ENCODE measurements around the gene PSEN1. TPM values are rescaled to one million over a fixed set of nuclear protein-coding genes. Genes with fewer than 3 reads are reported as not detected.
A peak's percentile ranks its signal among the peaks of the same experiment; 100 is the strongest.

PSEN1 gene
- total RNA-seq, 2 experiments from 2014 or later = 33.9 to 37.3 TPM

DNA sequence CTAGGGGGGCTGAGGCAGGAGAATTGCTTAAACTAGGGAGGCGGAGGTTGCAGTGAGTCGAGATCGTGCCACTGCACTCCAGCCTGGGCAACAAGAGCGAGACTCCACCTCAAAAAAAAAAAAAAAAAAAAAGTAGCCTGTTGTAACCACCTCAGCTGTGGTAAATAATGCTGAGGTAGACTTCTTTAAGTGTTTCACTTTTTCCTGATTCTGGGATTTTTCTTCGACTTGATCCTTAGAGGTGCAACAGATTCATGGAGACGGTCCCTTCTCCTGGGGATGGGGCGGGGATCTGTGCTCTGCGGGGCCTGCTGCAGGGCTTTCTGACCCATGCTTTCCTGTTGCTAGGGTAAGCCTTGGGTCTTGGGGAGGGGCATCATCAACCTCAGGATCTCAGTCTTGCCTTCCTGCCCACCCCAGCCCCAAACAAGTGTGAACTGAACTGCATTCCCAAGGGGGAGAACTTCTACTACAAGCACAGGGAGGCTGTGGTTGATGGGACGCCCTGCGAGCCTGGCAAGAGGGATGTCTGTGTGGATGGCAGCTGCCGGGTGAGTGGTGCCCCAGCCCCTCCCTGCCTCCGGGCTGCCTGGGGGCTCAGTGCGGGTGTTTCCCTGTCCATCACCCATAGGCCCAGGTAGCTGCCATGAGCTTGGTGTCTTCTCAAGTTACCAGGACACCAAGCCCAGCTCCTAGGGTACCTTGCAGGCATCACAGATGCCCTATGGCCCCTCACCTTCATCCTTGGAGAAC is 113.4 kb downstream of the PSEN1 start:
- H3K9me3 Mint-ChIP-seq (ENCODE audit: low read depth) = no peaks in the 10 kb centered on the region
- no peaks in the 10 kb centered on the region for H3K36me3 Mint-ChIP-seq
- no peak overlapping the region for H3K27ac Mint-ChIP-seq
- CTCF ChIA-PET = no interaction called here
- ATAC-seq (no peak), DNase-seq (no peak)
- H3K27me3 Mint-ChIP-seq = peaks cover 7% of the 10 kb centered on the region
- H3K4me3 Mint-ChIP-seq = no peak overlapping the region
- H3K4me1 Mint-ChIP-seq = peaks cover 29% of the 10 kb centered on the region

DNA sequence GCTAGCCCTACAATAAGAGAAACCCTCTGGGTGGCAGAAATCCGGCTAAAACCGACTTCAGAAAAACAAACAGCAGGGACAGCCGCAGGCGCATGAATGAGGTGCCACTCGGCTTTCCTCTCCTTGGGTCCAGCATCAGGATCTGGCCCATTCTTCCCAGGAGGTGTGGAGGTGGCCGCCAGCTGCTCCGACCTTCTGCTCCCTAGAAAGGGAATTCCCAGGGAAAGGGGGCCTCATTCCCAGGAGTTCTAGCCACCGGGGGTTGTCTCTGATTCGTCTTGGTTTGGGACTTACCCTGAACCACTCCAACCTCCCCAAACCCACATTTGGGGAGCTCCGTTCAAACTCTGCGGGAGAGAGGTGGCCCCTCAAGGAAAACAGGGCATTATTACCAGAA is 114.0 kb downstream of the PSEN1 start:
- Mint-ChIP-seq H3K36me3 (no peaks in the 10 kb centered on the region), H3K27ac (no peak overlapping the region), H3K4me3 (no peak overlapping the region), H3K27me3 (peaks cover 2% of the 10 kb centered on the region), H3K9me3 (ENCODE audit: low read depth) (no peaks in the 10 kb centered on the region), H3K4me1 (peaks cover 29% of the 10 kb centered on the region)
- DNase-seq = no peak
- CTCF ChIA-PET = no interaction called here
- ATAC-seq = no peak

GRCh38 chr14:73250781-73251500 is 114.6 kb downstream of the PSEN1 start:
- H3K27me3 Mint-ChIP-seq = peaks cover 2% of the 10 kb centered on the region
- peaks cover 31% of the 10 kb centered on the region for H3K4me1 Mint-ChIP-seq
- ATAC-seq (no peak), DNase-seq (no peak)
- H3K27ac Mint-ChIP-seq = no peak overlapping the region
- CTCF ChIA-PET = no interaction called here
- no peak overlapping the region for H3K4me3 Mint-ChIP-seq
- no peaks in the 10 kb centered on the region for H3K36me3 Mint-ChIP-seq
- H3K9me3 Mint-ChIP-seq (ENCODE audit: low read depth) = no peaks in the 10 kb centered on the region

GRCh38 chr14:73251516-73252215 is 115.4 kb downstream of the PSEN1 start:
- Mint-ChIP-seq H3K4me1 (peaks cover 28% of the 10 kb centered on the region), H3K4me3 (no peak overlapping the region), H3K27ac (no peak overlapping the region), H3K27me3 (peaks cover 2% of the 10 kb centered on the region), H3K9me3 (ENCODE audit: low read depth) (no peaks in the 10 kb centered on the region), H3K36me3 (no peaks in the 10 kb centered on the region)
- DNase-seq = no peak
- CTCF ChIA-PET = no interaction called here
- no peak for ATAC-seq

DNA sequence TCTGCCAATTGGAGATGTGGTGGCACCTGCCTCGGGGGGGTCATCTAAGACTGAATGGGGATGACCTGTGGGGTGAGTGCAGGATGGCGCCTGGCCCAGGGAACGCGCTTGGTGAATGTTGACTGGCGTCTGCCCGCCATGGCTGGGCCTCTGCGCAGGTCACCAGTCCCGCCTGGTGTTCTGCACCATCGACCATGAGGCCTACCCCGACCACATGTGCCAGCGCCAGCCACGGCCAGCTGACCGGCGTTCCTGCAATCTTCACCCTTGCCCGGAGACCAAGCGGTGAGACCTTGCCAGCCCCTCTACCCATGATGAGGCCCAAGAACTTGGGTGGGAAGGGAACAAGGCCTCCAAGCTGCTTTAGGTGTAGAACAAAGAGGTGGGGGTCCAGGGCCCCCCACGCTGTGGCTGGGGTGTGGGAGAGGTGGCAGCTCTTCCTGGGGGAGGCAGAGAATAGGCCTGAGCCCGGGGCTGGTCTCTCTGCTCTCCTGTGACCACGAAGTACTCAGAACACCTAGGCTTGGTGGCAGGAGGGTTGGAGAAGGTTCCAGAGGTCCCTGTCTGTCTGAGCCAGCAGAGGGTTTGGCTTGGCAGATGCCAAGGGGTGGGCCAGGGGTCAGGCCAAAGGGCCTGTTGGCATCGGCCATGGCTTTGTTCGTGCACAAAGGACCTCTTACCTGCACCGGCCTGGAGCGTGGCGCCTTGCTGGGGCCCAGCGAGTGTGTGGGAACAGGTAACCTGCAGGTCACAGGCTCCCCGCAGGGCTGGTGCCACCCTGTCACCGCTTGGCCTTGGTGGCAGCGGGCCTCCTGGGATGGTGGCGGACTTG is 116.4 kb downstream of the PSEN1 start:
- DNase-seq (no peak), ATAC-seq (no peak)
- no peak overlapping the region for H3K27ac Mint-ChIP-seq

DNA sequence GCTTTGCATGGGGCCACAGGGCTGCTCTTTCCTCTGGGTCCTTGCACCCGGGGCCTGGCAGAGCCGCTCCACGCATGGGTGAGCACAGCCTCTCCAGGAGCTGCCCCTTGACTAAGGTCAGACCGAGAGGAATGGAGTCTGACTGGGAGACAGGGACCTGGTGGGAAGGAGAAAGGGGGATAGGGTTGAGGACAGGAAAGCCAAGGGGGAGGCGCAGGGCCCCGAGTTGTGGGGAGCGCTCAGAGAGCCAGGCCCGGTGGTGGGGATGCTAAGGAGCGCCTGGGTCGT is 117.0 kb downstream of the PSEN1 start:
- peaks cover 5% of the 10 kb centered on the region for H3K27me3 Mint-ChIP-seq
- no peak for DNase-seq

More for the DNA sequence above, 116.4 kb downstream of the PSEN1 start:
- CTCF ChIA-PET = no interaction called here
- Mint-ChIP-seq H3K27me3 (peaks cover 2% of the 10 kb centered on the region), H3K9me3 (ENCODE audit: low read depth) (no peaks in the 10 kb centered on the region), H3K4me1 (peaks cover 19% of the 10 kb centered on the region), H3K4me3 (no peak overlapping the region), H3K36me3 (no peaks in the 10 kb centered on the region)

GRCh38 chr14:73253721-73254120 is 117.4 kb downstream of the PSEN1 start:
- ATAC-seq = no peak
- Mint-ChIP-seq H3K9me3 (ENCODE audit: low read depth) (no peaks in the 10 kb centered on the region), H3K4me1 (peaks cover 13% of the 10 kb centered on the region), H3K27me3 (peaks cover 5% of the 10 kb centered on the region), H3K36me3 (no peaks in the 10 kb centered on the region), H3K27ac (no peak overlapping the region), H3K4me3 (no peak overlapping the region)
- DNase-seq = no peak
- CTCF ChIA-PET = no interaction called here

More for the DNA sequence above, 117.0 kb downstream of the PSEN1 start:
- CTCF ChIA-PET = no interaction called here
- Mint-ChIP-seq H3K27ac (no peak overlapping the region), H3K4me3 (no peak overlapping the region), H3K9me3 (ENCODE audit: low read depth) (no peaks in the 10 kb centered on the region), H3K4me1 (peaks cover 17% of the 10 kb centered on the region), H3K36me3 (no peaks in the 10 kb centered on the region)
- ATAC-seq = no peak

DNA sequence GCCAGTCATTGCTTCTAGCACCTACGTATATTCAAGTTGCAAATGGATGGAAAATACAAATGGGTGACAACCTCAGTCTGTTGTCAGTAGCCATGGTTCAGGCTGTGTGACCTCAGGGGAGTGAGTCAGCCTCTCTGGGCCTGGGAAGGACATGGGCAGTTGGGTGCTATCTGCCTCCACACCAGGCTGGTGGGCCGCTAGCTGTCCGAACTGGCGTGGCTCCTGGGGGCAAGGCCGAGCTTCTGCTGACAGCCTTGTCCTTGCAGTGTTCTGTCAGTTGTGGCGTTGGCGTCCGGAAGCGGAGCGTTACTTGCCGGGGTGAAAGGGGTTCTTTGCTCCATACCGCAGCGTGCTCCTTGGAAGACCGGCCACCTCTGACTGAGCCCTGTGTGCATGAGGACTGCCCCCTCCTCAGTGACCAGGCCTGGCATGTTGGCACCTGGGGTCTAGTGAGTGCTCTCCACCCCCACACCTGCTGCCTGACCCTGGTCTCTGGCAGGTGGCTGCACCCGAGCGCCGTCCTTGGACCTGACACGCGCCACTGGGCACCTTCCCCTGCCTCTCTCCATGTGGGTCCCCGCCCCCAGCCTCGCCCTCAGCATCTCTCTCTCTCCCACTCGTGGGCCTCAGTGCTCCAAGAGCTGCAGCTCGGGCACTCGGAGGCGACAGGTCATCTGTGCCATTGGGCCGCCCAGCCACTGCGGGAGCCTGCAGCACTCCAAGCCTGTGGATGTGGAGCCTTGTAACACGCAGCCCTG is 118.1 kb downstream of the PSEN1 start:
- ATAC-seq (peak; percentile 24), DNase-seq (no peak)
- H3K4me1 Mint-ChIP-seq = peaks cover 8% of the 10 kb centered on the region
- no peak overlapping the region for H3K27ac Mint-ChIP-seq
- no peak overlapping the region for H3K4me3 Mint-ChIP-seq
- H3K27me3 Mint-ChIP-seq = peaks cover 5% of the 10 kb centered on the region
- H3K9me3 Mint-ChIP-seq (ENCODE audit: low read depth) = no peaks in the 10 kb centered on the region
- no peaks in the 10 kb centered on the region for H3K36me3 Mint-ChIP-seq
- CTCF ChIA-PET = interaction anchor here (1.4 kb wide), 1 partner anchor 22 kb away, joined by 3 read pairs; no protein-coding TSS in a partner anchor

GRCh38 chr14:73255005-73255400 is 118.7 kb downstream of the PSEN1 start:
- peaks cover 7% of the 10 kb centered on the region for H3K27me3 Mint-ChIP-seq
- no peak for ATAC-seq
- H3K9me3 Mint-ChIP-seq (ENCODE audit: low read depth) = no peaks in the 10 kb centered on the region
- no peak overlapping the region for H3K4me3 Mint-ChIP-seq
- no peak overlapping the region for H3K27ac Mint-ChIP-seq
- CTCF ChIA-PET = interaction anchor here (1.4 kb wide), 1 partner anchor 23 kb away, joined by 3 read pairs; no protein-coding TSS in a partner anchor
- DNase-seq = no peak
- H3K4me1 Mint-ChIP-seq = peaks cover 8% of the 10 kb centered on the region
- H3K36me3 Mint-ChIP-seq = no peaks in the 10 kb centered on the region

- Mint-ChIP-seq H3K4me3 (no peak overlapping the region), H3K27me3 (peaks cover 7% of the 10 kb centered on the region), H3K36me3 (no peaks in the 10 kb centered on the region), H3K27ac (no peak overlapping the region), H3K4me1 (peaks cover 8% of the 10 kb centered on the region), H3K9me3 (ENCODE audit: low read depth) (no peaks in the 10 kb centered on the region)
- CTCF ChIA-PET = interaction anchor here (1.3 to 1.4 kb wide), 2 partner anchors 9 to 24 kb away, joined by 3 read pairs; no protein-coding TSS in a partner anchor
- DNase-seq (no peak), ATAC-seq (peak; percentile 14)
Observed at GRCh38 chr14:73255693-73256225, 119.5 kb downstream of the PSEN1 start.

DNA sequence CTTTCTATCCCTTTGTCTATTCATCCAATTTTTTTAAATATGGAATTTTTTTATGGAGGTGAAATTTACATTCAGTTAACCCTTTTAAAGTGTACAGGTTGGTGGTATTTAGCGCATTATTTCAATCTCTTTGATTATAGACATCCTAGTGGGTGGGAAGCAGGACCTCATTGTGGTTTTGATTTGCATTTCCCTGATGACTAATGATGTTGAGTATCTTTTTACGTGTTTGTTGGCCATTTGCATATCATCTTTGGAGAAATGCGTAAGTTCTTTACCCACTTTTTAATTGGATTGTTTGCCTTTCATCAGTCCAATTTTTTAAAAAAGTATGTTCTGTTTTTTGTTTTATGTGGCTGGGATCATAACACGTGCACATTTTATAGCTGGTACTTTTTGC is 121.8 kb downstream of the PSEN1 start:
- Mint-ChIP-seq H3K36me3 (no peaks in the 10 kb centered on the region), H3K4me1 (peaks cover 8% of the 10 kb centered on the region), H3K4me3 (no peak overlapping the region), H3K27me3 (peaks cover 7% of the 10 kb centered on the region), H3K27ac (no peak overlapping the region), H3K9me3 (ENCODE audit: low read depth) (no peaks in the 10 kb centered on the region)
- no peak for ATAC-seq
- DNase-seq = no peak
- CTCF ChIA-PET = no interaction called here

- H3K27me3 Mint-ChIP-seq = peaks cover 7% of the 10 kb centered on the region
- H3K4me3 Mint-ChIP-seq = no peak overlapping the region
- H3K27ac Mint-ChIP-seq = no peak overlapping the region
- DNase-seq = no peak
- CTCF ChIA-PET = no interaction called here
- no peaks in the 10 kb centered on the region for H3K9me3 Mint-ChIP-seq (ENCODE audit: low read depth)
- no peaks in the 10 kb centered on the region for H3K36me3 Mint-ChIP-seq
- no peak for ATAC-seq
- peaks cover 8% of the 10 kb centered on the region for H3K4me1 Mint-ChIP-seq
Observed at GRCh38 chr14:73258845-73259611, 122.7 kb downstream of the PSEN1 start.

Data from activated CD8-positive, alpha-beta memory T cell treated with anti-CD3 and anti-CD28 coated beads, Interleukin-2, amount 10 ng/mL, durations not matched to agents 7 days and 5 days (primary cell).